SH-SY5Y (cell line): ENCODE results near the gene IL23R.

Experiments used
- GATA2 ChIP-seq: IDR thresholded peaks from 2 replicates; pipeline ENCODE4 v1.6.1; 2011; ENCODE audit warnings: mild to moderate bottlenecking, low read depth, low read length
- GATA3 ChIP-seq: IDR thresholded peaks from 2 replicates; pipeline ENCODE4 v1.6.1; 2011; ENCODE audit warnings: low read depth, mild to moderate bottlenecking, low read length, moderate library complexity

Gene IL23R

DNA sequence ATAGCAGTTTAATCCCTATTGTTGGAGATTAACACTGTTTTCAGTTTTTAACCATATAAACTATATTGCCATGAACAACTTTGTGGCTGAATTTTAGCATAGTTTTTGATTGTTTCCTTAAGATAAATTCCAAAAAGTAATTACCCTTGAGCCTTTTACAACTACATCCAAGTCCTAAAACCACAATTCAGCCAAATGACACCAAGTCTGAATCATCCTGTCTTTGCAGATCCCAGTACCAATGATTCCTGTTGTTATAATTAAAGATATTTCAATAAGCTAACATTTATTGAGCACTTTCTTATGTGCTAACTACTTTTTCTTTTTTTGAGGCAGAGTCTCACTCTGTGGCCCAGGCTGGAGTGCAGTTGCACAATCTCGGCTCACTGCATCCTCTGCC is 35.6 kb downstream of the IL23R start:
- no peak for TF ChIP-seq GATA3
- no peak for TF ChIP-seq GATA2

- no peak for TF ChIP-seq GATA2
- TF ChIP-seq GATA3 = no peak
These were observed 38.2 kb downstream of the IL23R start for GRCh38 chr1:67204298-67204980.

DNA sequence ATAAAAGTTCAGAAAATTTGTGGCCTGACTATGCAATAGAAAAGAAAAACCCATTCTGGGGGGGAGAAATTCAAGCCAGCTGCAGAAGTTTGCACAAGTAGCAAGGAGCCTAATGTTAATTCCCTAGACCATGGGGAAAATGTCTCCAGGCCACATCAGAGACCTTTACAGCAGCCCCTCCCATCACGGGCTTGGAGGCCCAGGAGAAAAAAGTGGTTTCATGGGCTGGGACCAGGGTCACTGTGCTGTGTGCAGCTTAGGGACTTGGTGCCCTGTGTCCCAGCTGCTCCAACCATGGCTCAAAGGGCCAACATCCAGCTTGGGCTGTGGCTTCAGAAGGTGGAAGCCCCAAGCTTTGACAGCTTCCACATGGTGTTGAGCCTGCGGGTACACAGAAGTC is 42.0 kb downstream of the IL23R start:
- TF ChIP-seq GATA3 (no peak), GATA2 (no peak)

DNA sequence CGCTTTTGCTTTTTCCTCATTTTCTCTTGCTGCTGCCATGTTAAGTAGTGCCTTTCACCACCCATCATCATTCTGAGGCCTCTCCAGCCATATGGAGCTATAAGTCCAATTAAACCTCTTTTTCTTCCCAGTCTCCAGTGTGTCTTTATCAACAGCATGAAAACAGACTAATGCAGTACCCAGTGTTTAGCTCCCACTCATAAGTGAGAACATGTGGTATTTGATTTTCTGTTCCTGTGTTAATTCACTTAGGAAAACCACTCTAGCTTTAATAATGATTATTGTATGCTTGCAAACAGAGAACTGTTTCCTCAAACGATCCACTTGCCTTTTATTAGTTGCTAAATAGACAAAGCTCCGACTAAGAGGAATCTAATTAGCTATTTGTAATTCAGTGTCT is 43.3 kb downstream of the IL23R start:
- TF ChIP-seq GATA3 = no peak
- TF ChIP-seq GATA2 = no peak

DNA sequence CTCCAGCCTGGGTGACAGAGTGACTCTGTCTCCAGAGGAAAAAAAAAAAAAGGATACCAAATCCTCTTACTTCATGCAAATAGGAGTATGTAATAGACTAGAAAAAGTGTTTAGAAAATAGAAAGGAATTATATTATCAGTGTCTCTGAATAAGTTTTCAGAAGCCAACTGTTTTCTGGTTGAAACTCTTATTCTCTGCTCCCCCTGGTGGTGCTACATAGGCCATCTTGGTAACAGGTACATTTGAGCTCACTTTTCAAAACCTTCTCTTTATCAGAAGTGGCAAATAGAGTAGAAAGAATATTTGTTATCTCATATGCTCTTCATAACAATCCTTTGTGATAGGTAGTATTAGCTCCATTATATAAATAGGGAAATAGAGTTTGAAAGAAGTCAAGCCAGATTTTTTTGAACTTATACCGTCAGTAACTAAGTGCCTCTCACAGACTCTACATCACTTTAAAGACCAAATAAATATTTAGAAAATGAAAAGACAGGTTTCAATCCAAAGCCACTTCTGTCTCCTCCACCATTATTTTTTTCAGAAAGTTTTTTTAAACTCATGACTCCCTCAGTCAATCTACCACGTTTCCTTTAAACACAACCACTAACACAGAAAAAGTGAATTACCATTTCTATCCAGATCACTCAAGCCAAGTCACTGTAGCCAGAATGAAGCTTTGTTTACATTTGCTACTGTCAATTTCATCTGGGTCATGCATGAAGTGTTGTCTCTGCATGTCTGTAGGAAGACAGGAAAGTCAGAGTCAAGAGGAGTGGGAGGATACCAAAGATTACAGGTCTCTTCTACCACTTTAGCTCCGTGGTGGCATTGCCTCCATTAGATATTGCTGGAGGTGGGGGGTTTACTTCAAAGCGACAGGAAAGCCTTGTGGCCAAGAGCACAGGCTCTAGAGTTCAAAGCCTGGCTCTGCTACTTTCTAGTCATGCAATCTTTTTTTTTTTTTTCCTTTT is 45.6 kb downstream of the IL23R start:
- TF ChIP-seq GATA3 (no peak), GATA2 (no peak)

GRCh38 chr1:67213164-67213563 is 46.9 kb downstream of the IL23R start:
- TF ChIP-seq GATA2 = no peak
- TF ChIP-seq GATA3 = no peak

DNA sequence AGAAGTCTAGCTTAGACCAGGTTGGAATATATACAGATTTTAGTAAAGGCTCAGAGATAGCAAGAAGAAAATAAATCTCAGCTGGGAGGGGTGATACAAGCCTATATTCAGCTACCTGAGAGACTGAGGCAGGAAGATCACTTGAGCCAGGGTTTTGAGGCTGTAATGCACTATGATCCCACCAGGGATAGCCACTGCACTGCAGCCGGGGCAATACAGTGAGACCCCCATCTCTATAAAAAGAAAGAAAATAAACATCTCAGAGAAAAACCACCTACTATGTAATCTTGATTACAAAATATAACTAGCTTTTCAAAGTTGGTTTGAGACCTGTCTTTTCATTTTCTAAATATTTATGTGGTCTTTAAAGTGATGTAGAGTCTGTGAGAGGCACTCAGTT is 47.7 kb downstream of the IL23R start:
- TF ChIP-seq GATA3 = no peak

GRCh38 chr1:67214420-67215174 is 48.3 kb downstream of the IL23R start:
- TF ChIP-seq GATA3 (no peak), GATA2 (no peak)

DNA sequence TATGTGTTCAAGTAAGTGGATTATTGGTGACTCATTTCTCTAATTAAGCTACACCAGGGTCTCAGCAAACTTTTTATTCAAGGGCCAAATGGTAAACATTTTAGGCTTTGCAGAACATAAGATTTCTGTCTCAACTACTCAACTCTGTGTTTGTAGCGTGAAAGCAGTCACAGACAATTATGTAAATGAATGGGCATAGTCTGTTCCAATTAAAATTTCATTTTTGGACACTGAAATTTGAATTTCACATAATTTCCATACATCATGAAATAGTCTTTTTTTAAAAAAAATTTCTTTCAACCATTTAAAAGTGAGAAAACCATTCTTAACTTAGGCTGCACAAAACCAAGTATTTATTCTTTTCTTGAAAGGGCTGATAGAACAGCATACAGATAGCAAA is 50.1 kb downstream of the IL23R start:
- TF ChIP-seq GATA3 = no peak
- TF ChIP-seq GATA2 = no peak

DNA sequence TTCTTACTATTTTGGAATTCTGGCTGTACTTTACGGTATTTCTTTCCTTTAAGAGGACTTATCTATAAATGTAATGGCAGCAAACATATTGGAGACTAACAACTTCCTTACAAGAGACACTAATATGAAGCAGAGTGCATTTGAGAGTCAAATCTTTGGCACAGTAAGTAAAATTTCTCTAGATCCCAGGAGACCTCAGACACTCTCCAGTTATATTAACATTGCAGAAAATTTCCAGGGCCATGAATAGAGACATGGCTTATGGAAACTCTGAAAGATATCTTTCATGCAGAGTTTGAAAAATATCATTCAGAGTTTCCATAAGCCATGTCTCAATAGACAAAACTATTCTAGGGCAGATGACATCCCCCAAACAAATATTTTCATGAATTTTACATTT is 51.2 kb downstream of the IL23R start:
- TF ChIP-seq GATA2 = no peak
- no peak for TF ChIP-seq GATA3

DNA sequence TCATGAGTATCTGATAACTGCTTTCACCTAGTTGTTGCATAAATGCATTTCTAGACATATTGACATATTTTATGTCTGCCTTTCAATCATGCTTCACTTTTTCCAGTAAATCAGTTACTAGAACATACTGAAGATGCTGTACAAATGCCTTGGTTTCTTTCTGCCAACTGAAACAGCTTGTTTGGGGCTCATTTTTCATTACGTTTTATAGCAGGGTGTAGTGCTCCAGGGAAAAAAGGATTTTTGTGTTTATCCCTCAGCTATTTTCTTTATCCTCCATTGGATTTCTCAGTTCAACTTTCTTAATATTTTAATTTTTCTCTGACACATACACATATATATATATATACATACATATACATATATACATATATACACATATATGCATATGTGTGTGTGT is 51.7 kb downstream of the IL23R start:
- TF ChIP-seq GATA3 (no peak), GATA2 (no peak)

- TF ChIP-seq GATA2 = no peak
- no peak for TF ChIP-seq GATA3
These were observed 58.6 kb downstream of the IL23R start for GRCh38 chr1:67224856-67225255.

- TF ChIP-seq GATA3 (no peak), GATA2 (no peak)
These were observed 60.4 kb downstream of the IL23R start for GRCh38 chr1:67226688-67227087.

DNA sequence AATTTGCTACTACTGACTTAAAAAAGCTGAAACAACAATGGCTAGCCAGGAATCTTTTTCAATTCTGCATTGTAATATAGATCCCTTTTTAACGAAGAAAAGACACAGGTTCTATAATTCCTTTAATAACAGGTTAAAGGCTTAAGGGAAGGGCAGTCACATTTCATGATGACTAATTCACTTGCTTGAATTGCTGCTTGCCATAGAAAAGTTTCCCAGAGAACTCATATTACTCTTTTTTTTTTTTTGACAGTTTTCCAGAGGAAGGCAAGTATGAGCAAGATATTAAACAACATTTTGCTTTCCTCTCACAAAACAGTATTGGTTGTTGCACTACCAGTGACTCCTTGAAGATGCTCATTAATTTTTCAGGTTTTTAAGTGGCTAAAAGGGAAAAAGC is 60.9 kb downstream of the IL23R start:
- no peak for TF ChIP-seq GATA3
- no peak for TF ChIP-seq GATA2

DNA sequence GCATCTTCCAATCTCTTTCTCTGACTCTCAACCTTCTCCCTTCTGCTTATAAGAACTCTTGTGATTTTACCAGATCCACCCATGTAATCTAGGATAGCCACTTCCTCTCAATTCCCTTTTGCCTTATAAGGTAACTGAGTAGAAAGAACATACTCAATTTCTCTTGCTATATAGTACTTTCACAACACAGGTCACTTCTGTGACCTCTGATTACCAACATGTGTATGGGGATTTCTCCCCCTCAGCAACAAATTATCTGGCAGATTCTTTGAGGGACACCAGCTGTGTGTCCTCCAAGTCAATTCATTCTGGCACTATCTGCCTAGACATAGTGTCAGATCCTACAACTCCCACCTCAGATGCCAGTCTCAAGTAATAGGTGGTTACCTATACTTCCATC is 62.5 kb downstream of the IL23R start:
- TF ChIP-seq GATA3 (no peak), GATA2 (no peak)
